Cardiac muscle cell (in vitro differentiated cells and primary cell): Measurements from ENCODE around the gene SYNPO2L. TPM values are rescaled to one million over a fixed set of nuclear protein-coding genes. Genes with fewer than 3 reads are reported as not detected.
A peak's percentile ranks its signal among the peaks of the same experiment; 100 is the strongest.

Source experiments
- DNase-seq, 2 donors: peaks; one replicate each; pipeline versions ENCODE4 v3.0.0 to v3.0.0-alpha.2; 2010 to 2017; ENCODE audit warnings: low read depth in 1 of 2, low spot score in 1 of 2
- H3K27ac ChIP-seq: fragments of 200-600 bp; sonication (generic); 2 replicates; pipeline ENCODE4 v1.5.1; 2016
- H3K27me3 ChIP-seq: fragments of 200-600 bp; sonication (generic); 2 replicates; pipeline ENCODE4 v1.6.0; 2016; ENCODE audit warnings: control low read depth
- H3K36me3 ChIP-seq: fragments of 200-600 bp; sonication (generic); 2 replicates; pipeline ENCODE4 v1.5.1; 2016; ENCODE audit warnings: control low read depth
- H3K4me1 ChIP-seq: fragments of 200-600 bp; sonication (generic); 2 replicates; pipeline ENCODE4 v1.8.1; 2017; ENCODE audit warnings: low read depth, mild to moderate bottlenecking, mixed run types
- H3K4me3 ChIP-seq: fragments of 200-600 bp; sonication (generic); 2 replicates; pipeline ENCODE4 v1.5.1; 2016; ENCODE audit warnings: mild to moderate bottlenecking
- H3K9me3 ChIP-seq: fragments of 200-600 bp; sonication (generic); 2 replicates; pipeline ENCODE4 v1.5.1; 2017; ENCODE audit warnings: low read depth, mild to moderate bottlenecking, control low read depth
- polyA plus RNA-seq: library from polyadenylated mRNA; unstranded; fragments of >200 nt; fragmentation: Nextera tagmentation; extraction: Ambion mirVana; gene quantifications from 2 replicates; pipeline ENCODE4 v1.2.1, GENCODE V29; 2016
- total RNA-seq: library from RNA; depleted of rRNA; stranded (reverse); fragments of >200 nt; gene quantifications from 2 replicates; pipeline ENCODE4 v1.2.3, GENCODE V29; 2016
- TF ChIP-seq, protein P1 (sequence below): IDR thresholded peaks from 2 replicates; pipeline ENCODE4 v1.5.1; 2012; ENCODE audit warnings: low read depth, mild to moderate bottlenecking, low read length

Gene SYNPO2L
- total and polyA plus RNA-seq, 2 experiments from 2014 or later, result 13.6 to 33.6 TPM

DNA sequence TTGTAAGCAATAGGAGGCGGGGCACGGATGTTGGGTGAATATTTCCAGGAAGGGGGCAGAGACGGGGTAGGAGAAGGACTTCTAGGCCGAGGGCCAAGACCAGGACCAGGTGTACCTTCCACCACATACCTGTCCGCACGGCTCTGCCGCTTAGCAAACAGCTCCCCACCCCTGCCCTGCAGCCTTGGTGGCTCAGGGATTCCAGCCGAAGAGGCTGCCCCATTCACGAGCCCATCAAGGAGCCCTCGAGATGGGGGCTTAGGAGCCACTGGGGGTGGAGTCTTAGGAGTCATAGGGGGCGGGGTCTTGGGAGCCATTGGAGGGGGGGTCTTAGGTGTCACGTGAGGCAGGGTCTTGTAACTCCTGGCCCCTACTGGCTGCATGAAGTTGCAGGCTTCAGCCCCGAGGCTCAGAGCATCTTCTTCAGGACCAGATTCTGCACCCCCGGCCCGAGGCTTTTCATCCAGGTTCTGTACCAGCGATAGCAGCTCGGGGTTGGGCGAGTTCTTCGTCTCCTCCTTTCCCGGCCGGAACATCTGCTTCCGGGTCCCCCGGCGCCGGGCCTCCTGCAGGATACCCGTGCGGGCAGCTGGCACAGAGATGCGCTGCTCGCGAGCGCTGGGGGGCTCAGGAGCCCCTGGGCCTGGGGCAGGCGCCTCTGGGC is 8.5 kb downstream of the SYNPO2L start:
- DNase-seq, result peak in 1 of 2 donors; percentile 69
- Histone ChIP-seq H3K27ac (peak overlapping the region; percentile 100), H3K9me3 (no peaks in the 10 kb centered on the region), H3K27me3 (no peaks in the 10 kb centered on the region), H3K36me3 (no peaks in the 10 kb centered on the region), H3K4me1 (peaks cover 51% of the 10 kb centered on the region), H3K4me3 (no peak overlapping the region)
- TF ChIP-seq, protein P1, sequence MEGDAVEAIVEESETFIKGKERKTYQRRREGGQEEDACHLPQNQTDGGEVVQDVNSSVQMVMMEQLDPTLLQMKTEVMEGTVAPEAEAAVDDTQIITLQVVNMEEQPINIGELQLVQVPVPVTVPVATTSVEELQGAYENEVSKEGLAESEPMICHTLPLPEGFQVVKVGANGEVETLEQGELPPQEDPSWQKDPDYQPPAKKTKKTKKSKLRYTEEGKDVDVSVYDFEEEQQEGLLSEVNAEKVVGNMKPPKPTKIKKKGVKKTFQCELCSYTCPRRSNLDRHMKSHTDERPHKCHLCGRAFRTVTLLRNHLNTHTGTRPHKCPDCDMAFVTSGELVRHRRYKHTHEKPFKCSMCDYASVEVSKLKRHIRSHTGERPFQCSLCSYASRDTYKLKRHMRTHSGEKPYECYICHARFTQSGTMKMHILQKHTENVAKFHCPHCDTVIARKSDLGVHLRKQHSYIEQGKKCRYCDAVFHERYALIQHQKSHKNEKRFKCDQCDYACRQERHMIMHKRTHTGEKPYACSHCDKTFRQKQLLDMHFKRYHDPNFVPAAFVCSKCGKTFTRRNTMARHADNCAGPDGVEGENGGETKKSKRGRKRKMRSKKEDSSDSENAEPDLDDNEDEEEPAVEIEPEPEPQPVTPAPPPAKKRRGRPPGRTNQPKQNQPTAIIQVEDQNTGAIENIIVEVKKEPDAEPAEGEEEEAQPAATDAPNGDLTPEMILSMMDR, result no peak

DNA sequence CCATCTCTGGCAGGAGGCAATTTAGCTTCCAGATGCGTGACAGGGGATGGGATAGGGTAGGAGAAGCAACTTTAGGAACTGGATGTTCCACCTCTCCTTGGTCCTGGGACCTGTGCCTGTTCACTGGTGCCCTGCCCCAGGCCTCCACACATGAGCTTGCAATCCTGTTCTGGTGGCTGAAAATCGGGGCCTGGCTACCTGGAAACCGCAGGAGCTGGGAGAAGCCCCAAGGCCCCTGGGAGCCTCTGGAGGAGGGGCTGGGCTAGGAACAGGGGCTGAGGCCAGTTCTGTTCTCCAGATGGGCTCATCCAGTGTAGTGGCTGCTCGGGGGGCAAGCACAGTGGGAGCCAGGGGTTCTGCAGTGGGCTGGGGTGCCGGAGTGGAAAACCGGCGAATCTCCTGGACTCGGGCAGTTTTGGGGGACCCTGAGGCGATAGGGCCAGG is 9.2 kb downstream of the SYNPO2L start:
- Histone ChIP-seq H3K4me3 (no peak overlapping the region), H3K36me3 (no peaks in the 10 kb centered on the region), H3K27me3 (no peaks in the 10 kb centered on the region), H3K4me1 (peaks cover 50% of the 10 kb centered on the region), H3K9me3 (no peaks in the 10 kb centered on the region), H3K27ac (peak overlapping the region; percentile 100)
- TF ChIP-seq, protein P1, result no peak
- no peak for DNase-seq

DNA sequence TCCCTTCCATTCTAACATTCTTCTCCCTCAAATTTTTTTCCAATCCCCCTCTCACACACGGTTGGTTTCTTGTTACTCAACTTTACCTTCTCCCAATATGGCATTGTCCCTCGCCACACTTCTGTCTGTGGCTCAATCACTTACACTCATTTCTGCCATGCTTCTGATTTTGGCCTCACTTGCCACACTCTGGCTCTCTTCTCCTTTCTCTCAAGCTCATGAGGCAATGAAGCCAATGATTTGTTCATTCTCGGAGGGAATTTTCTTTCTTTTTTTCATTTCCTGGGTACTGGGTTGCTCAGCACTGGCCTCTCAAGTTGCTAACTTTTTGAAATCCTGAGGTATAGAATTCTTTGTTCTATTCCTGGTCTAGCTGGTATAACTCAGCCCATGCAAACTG is 10.6 kb downstream of the SYNPO2L start:
- no peaks in the 10 kb centered on the region for H3K36me3 ChIP-seq
- TF ChIP-seq, protein P1, result no peak
- H3K27me3 ChIP-seq, result no peaks in the 10 kb centered on the region
- no peaks in the 10 kb centered on the region for H3K9me3 ChIP-seq
- H3K27ac ChIP-seq, result peak overlapping the region; percentile 100
- no peak for DNase-seq
- peaks cover 53% of the 10 kb centered on the region for H3K4me1 ChIP-seq
- H3K4me3 ChIP-seq, result no peak overlapping the region

DNA sequence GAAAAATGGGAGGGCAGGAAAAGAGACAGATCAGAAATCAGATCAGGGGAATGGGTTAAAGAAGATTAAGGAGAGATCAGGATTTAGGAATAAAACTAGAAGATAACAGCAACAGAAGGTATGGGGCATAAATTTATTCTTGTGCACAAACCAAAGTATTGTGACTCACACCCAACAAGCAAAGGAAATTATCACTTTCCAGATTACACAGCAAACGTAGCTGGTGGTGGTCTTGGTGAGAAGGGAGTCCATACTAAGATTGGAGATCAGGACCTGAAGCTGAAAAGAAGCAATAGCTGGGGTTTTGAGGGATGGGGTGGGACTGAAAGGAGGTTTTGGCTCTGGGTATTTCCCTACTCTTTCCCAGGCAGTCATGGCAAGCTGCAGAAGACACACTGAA is 11.1 kb downstream of the SYNPO2L start:
- Histone ChIP-seq H3K27me3 (no peaks in the 10 kb centered on the region), H3K9me3 (no peaks in the 10 kb centered on the region), H3K4me1 (peaks cover 49% of the 10 kb centered on the region), H3K27ac (peak overlapping the region; percentile 100), H3K36me3 (no peaks in the 10 kb centered on the region), H3K4me3 (no peak overlapping the region)
- TF ChIP-seq, protein P1, result no peak
- DNase-seq, result no peak

DNA sequence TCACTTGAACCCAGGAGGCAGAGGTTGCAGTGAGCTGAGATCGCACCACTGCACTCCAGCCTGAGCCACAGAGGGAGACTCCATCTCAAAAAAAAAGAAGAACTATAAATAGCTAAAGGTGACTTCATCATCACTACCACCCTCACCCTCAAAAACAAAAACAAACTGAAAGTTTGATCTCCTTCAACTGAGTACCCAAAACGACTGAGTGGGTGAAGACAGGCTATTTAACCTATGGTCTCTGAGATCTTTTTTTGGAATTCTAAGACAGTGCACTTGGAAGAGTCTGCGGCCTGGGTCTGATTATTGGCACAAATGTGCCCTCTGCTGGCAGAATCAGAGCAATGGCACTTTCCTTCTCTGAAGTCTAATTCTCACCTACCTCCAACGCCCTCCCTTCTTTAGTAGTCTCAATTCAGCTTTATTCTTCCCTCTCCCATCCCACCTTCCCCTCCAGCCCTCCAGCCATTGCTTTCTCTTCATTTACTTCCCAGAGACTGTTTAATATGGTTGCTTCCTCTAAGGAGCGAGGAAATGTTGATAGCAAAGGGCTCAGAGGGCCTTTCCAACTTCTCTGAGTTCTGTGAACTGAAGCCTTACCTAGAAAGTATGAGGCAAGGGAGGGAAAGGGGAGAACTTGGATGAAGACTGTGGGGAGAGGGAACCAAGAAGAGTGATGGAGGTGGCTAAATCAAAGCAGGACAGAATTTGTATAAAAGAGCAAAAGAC is 11.7 kb downstream of the SYNPO2L start:
- H3K36me3 ChIP-seq, result no peaks in the 10 kb centered on the region
- peaks cover 43% of the 10 kb centered on the region for H3K4me1 ChIP-seq
- DNase-seq, result peak; percentile 80 to 83
- peak overlapping the region; percentile 100 for H3K27ac ChIP-seq
- no peaks in the 10 kb centered on the region for H3K27me3 ChIP-seq
- H3K4me3 ChIP-seq, result no peak overlapping the region
- H3K9me3 ChIP-seq, result no peaks in the 10 kb centered on the region
- TF ChIP-seq, protein P1, result peak; percentile 78
